Neuronal stem cell (in vitro differentiated cells): Measurements from ENCODE around the gene FRMD6.

Source experiments
- DNase-seq: peaks from one replicate; pipeline ENCODE4 v3.0.0-alpha.2; 2013; ENCODE audit warnings: low spot score
- H2AFZ ChIP-seq: one replicate; pipeline ENCODE4 v1.6.1; 2013; ENCODE audit warnings: mild to moderate bottlenecking, low read length, inconsistent platforms
- H2AK5ac ChIP-seq: 2 replicates; pipeline ENCODE4 v1.6.1; 2013; ENCODE audit warnings: low read depth, mild to moderate bottlenecking, inconsistent platforms, low read length, moderate library complexity, mixed read lengths
- H2BK120ac ChIP-seq: 2 replicates; pipeline ENCODE4 v1.6.1; 2013; ENCODE audit warnings: low read depth, mild to moderate bottlenecking, inconsistent platforms, low read length, moderate library complexity, mixed read lengths
- H2BK12ac ChIP-seq: one replicate; pipeline ENCODE4 v1.6.1; 2013; ENCODE audit warnings: low read length, inconsistent platforms
- H2BK15ac ChIP-seq: 2 replicates; pipeline ENCODE4 v1.6.1; 2013; ENCODE audit warnings: mild to moderate bottlenecking, low read length, inconsistent platforms, mixed read lengths
- H2BK5ac ChIP-seq: one replicate; pipeline ENCODE4 v1.6.1; 2013; ENCODE audit warnings: inconsistent platforms, mild to moderate bottlenecking, low read length, moderate library complexity
- H3K14ac ChIP-seq: one replicate; pipeline ENCODE4 v1.6.1; 2013; ENCODE audit warnings: low read length, inconsistent platforms
- H3K18ac ChIP-seq: 2 replicates; pipeline ENCODE4 v1.6.1; 2013; ENCODE audit warnings: low read length, inconsistent platforms
- H3K23ac ChIP-seq: 2 replicates; pipeline ENCODE4 v1.6.1; 2013; ENCODE audit warnings: low read depth, mild to moderate bottlenecking, mixed read lengths, low read length, inconsistent platforms; ENCODE audit not compliant: poor library complexity
- H3K27ac ChIP-seq: replicated peaks from 3 replicates; pipeline ENCODE4 v1.5.1; 2013; ENCODE audit warnings: low read length, inconsistent platforms
- H3K27me3 ChIP-seq, 3 experiments: 2 replicates each; pipeline ENCODE4 v1.6.1; 2013; ENCODE audit warnings: low read length in 3 of 3, mild to moderate bottlenecking in 2 of 3, inconsistent platforms in 1 of 3, low read depth in 1 of 3, mixed read lengths in 1 of 3, moderate library complexity in 1 of 3; ENCODE audit not compliant: control insufficient read depth in 3 of 3, insufficient read depth in 3 of 3
- H3K36me3 ChIP-seq, 2 donors: replicated peaks in 1 of 2; 2 replicates each; pipeline ENCODE4 v1.6.1; 2013; ENCODE audit warnings: low read length in 2 of 2; ENCODE audit not compliant: control insufficient read depth in 2 of 2, insufficient read depth in 2 of 2
- H3K4ac ChIP-seq: 2 replicates; pipeline ENCODE4 v1.6.1; 2013; ENCODE audit warnings: inconsistent platforms, mild to moderate bottlenecking, low read length, moderate library complexity
- H3K4me1 ChIP-seq, 2 donors: 1 replicate in 1 of 2; 2 replicates in 1 of 2; pipeline ENCODE4 v1.6.1; 2013; ENCODE audit warnings: low read length in 2 of 2, low read depth in 1 of 2; ENCODE audit not compliant: control insufficient read depth in 2 of 2, insufficient read depth in 1 of 2
- H3K4me2 ChIP-seq: one replicate; pipeline ENCODE4 v1.6.1; 2013; ENCODE audit warnings: mild to moderate bottlenecking, low read length, inconsistent platforms; ENCODE audit not compliant: insufficient read depth, poor library complexity, severe bottlenecking
- H3K4me3 ChIP-seq, 2 donors: 2 replicates each; pipeline ENCODE4 v1.5.1; 2013; ENCODE audit warnings: low read length in 2 of 2, mild to moderate bottlenecking in 2 of 2, inconsistent platforms in 1 of 2, moderate library complexity in 1 of 2
- H3K79me1 ChIP-seq: one replicate; pipeline ENCODE4 v1.6.1; 2013; ENCODE audit warnings: low read depth, mild to moderate bottlenecking, inconsistent platforms, low read length, moderate library complexity
- H3K9ac ChIP-seq: one replicate; pipeline ENCODE4 v1.6.1; 2013; ENCODE audit warnings: mild to moderate bottlenecking, low read depth, low read length, inconsistent platforms; ENCODE audit not compliant: poor library complexity
- H3K9me3 ChIP-seq, 2 donors: replicated peaks in 1 of 2; 2 replicates each; pipeline versions ENCODE3 to v1.6.1; 2013; ENCODE audit warnings: low read length in 2 of 2, mild to moderate bottlenecking in 2 of 2, inconsistent platforms in 1 of 2, low read depth in 1 of 2, mixed read lengths in 1 of 2, moderate library complexity in 1 of 2; ENCODE audit not compliant: control insufficient read depth in 2 of 2, insufficient read depth in 1 of 2
- H4K8ac ChIP-seq: one replicate; pipeline ENCODE4 v1.6.1; 2013; ENCODE audit warnings: low read depth, mild to moderate bottlenecking, inconsistent platforms, low read length, moderate library complexity
- H4K91ac ChIP-seq: one replicate; pipeline ENCODE4 v1.6.1; 2013; ENCODE audit warnings: low read length, low read depth, mild to moderate bottlenecking, inconsistent platforms; ENCODE audit not compliant: poor library complexity
- WGBS, 2 donors: extraction: QIAGEN DNeasy Blood & Tissue Kit; methylation state at CpG; one replicate each; pipeline ENCODE4 v1.1.7; 2013; ENCODE audit warnings: missing lambda C conversion rate in 2 of 2, mixed read lengths in 1 of 2; ENCODE audit not compliant: insufficient read length in 2 of 2, insufficient replicate concordance in 1 of 2; ENCODE audit errors: extremely low coverage in 2 of 2; 5-methylcytosine and 5-hydroxymethylcytosine counted together

FRMD6 gene

GRCh38 chr14:51616256-51616655 is 35.5 kb upstream of the FRMD6 start:
- Histone ChIP-seq H2AK5ac (no peak overlapping the region), H3K9me3 (no peaks in the 10 kb centered on the region), H2BK12ac (no peak overlapping the region), H3K23ac (no peak overlapping the region), H3K4me3 (no peak overlapping the region), H2BK15ac (no peak overlapping the region), H2BK5ac (no peak overlapping the region), H3K27ac (no peak overlapping the region), H4K91ac (no peak overlapping the region), H2BK120ac (no peak overlapping the region), H4K8ac (no peak overlapping the region), H2AFZ (no peak overlapping the region), H3K4me2 (no peak overlapping the region), H3K4me1 (peaks cover 1 to 5% of the 10 kb centered on the region in 2 donors), H3K79me1 (no peaks in the 10 kb centered on the region), H3K36me3 (no peaks in the 10 kb centered on the region), H3K14ac (no peak overlapping the region), H3K9ac (no peak overlapping the region), H3K18ac (no peak overlapping the region), H3K27me3 (peaks cover 0 to 18% (median 0%) of the 10 kb centered on the region in 3 experiments), H3K4ac (no peak overlapping the region)
- no CpG with 5 or more reads among the region's 1 CpG for WGBS, 2 donors
- no peak for DNase-seq

GRCh38 chr14:51616724-51617409 is 34.8 kb upstream of the FRMD6 start:
- Histone ChIP-seq H3K4me2 (no peak overlapping the region), H2AK5ac (no peak overlapping the region), H3K9me3 (no peaks in the 10 kb centered on the region), H3K27me3 (peaks cover 0 to 15% (median 0%) of the 10 kb centered on the region in 3 experiments), H3K4me3 (no peak overlapping the region), H3K36me3 (no peaks in the 10 kb centered on the region), H2BK120ac (no peak overlapping the region), H3K79me1 (no peaks in the 10 kb centered on the region), H3K18ac (no peak overlapping the region), H3K27ac (no peak overlapping the region), H3K14ac (no peak overlapping the region), H4K91ac (no peak overlapping the region), H2AFZ (no peak overlapping the region), H2BK5ac (no peak overlapping the region), H3K4me1 (peaks cover 1 to 5% of the 10 kb centered on the region in 2 donors), H3K4ac (no peak overlapping the region), H4K8ac (no peak overlapping the region), H2BK12ac (no peak overlapping the region), H3K23ac (no peak overlapping the region), H2BK15ac (no peak overlapping the region), H3K9ac (no peak overlapping the region)
- no peak for DNase-seq
- no CpG with 5 or more reads among the region's 4 CpGs for WGBS, 2 donors

- H3K4me1 ChIP-seq = peaks cover 1 to 5% of the 10 kb centered on the region in 2 donors
- no peak overlapping the region for H3K4me3 ChIP-seq
- no peak overlapping the region for H4K91ac ChIP-seq
- H2BK15ac ChIP-seq = no peak overlapping the region
- H2AK5ac ChIP-seq = no peak overlapping the region
- no peak overlapping the region for H3K4ac ChIP-seq
- DNase-seq = no peak
- H3K9ac ChIP-seq = no peak overlapping the region
- no peak overlapping the region for H4K8ac ChIP-seq
- no peak overlapping the region for H3K14ac ChIP-seq
- no peak overlapping the region for H2BK120ac ChIP-seq
- H3K27ac ChIP-seq = no peak overlapping the region
- peaks cover 0 to 11% (median 0%) of the 10 kb centered on the region in 3 experiments for H3K27me3 ChIP-seq
- H2BK12ac ChIP-seq = no peak overlapping the region
- no peak overlapping the region for H3K23ac ChIP-seq
- H3K4me2 ChIP-seq = no peak overlapping the region
- no peak overlapping the region for H2BK5ac ChIP-seq
- H2AFZ ChIP-seq = no peak overlapping the region
- H3K9me3 ChIP-seq = no peaks in the 10 kb centered on the region
- H3K36me3 ChIP-seq = no peaks in the 10 kb centered on the region
- H3K79me1 ChIP-seq = no peaks in the 10 kb centered on the region
- no peak overlapping the region for H3K18ac ChIP-seq
- WGBS, 2 donors = no CpG with 5 or more reads among the region's 4 CpGs
Measured at GRCh38 chr14:51619561-51619960, 32.1 kb upstream of the FRMD6 start.

GRCh38 chr14:51620056-51620455 is 31.7 kb upstream of the FRMD6 start:
- Histone ChIP-seq H4K8ac (no peak overlapping the region), H3K79me1 (no peaks in the 10 kb centered on the region), H3K9ac (no peak overlapping the region), H3K18ac (no peak overlapping the region), H3K36me3 (no peaks in the 10 kb centered on the region), H2BK15ac (no peak overlapping the region), H2BK5ac (no peak overlapping the region), H3K4me1 (peaks cover 1 to 5% of the 10 kb centered on the region in 2 donors), H3K4ac (no peak overlapping the region), H2BK12ac (no peak overlapping the region), H3K4me2 (no peak overlapping the region), H3K23ac (no peak overlapping the region), H2AK5ac (no peak overlapping the region), H3K9me3 (no peaks in the 10 kb centered on the region), H2AFZ (no peak overlapping the region), H3K14ac (no peak overlapping the region), H3K27me3 (peaks cover 0 to 11% (median 0%) of the 10 kb centered on the region in 3 experiments), H3K27ac (no peak overlapping the region), H2BK120ac (no peak overlapping the region), H4K91ac (no peak overlapping the region), H3K4me3 (no peak overlapping the region)
- WGBS, 2 donors = no CpG with 5 or more reads among the region's 2 CpGs
- no peak for DNase-seq
